Activated B cell treated with CpG ODN at 0.5 μM for 24 hours (primary cell): ENCODE measurements around the gene VGLL3. TPM values are rescaled to one million over a fixed set of nuclear protein-coding genes. Genes with fewer than 3 reads are reported as not detected.

Experiments used
- ATAC-seq: fragments of 200-7000 bp; cut with Tn5 transposase; one replicate; pipeline ENCODE4 v1.10.0; 2021; ENCODE audit warnings: low read depth, mild to moderate bottlenecking, moderate library complexity
- CTCF ChIA-PET: fragments of 350-600 bp; sonication (Branson Sonifier 250); formaldehyde crosslinking; loops from one replicate; lab custom pipeline; 2021; ENCODE audit warnings: antibody characterized with exemption; lab: Charles Lee
- POLR2A ChIA-PET: fragments of 350-600 bp; sonication (Branson Sonifier 250); formaldehyde crosslinking; loops from one replicate; lab custom pipeline; 2021; ENCODE audit warnings: antibody characterized with exemption; lab: Charles Lee
- DNase-seq: peaks from one replicate; pipeline ENCODE4 v3.0.0; 2022
- H3K27ac Mint-ChIP-seq: one replicate; pipeline ENCODE4 v1.8.0; 2020; ENCODE audit warnings: mixed read lengths
- H3K27me3 Mint-ChIP-seq: one replicate; pipeline ENCODE4 v1.8.0; 2021; ENCODE audit warnings: mixed read lengths
- H3K36me3 Mint-ChIP-seq: one replicate; pipeline ENCODE4 v1.8.0; 2021; ENCODE audit warnings: low read depth, mixed read lengths
- H3K4me1 Mint-ChIP-seq: one replicate; pipeline ENCODE4 v1.8.0; 2021; ENCODE audit warnings: mixed read lengths
- H3K4me3 Mint-ChIP-seq: one replicate; pipeline ENCODE4 v1.8.0; 2020; ENCODE audit warnings: mild to moderate bottlenecking, mixed read lengths
- H3K9me3 Mint-ChIP-seq: one replicate; pipeline ENCODE4 v1.8.0; 2020; ENCODE audit warnings: mixed read lengths
- CTCF ChIP-seq: fragments of 200-600 bp; IDR thresholded peaks from one replicate; pipeline ENCODE4 v1.8.0; 2022; ENCODE audit warnings: antibody characterized with exemption, mild to moderate bottlenecking
- intact Hi-C: fragments of 100-400 bp; cut with micrococcal nuclease; formaldehyde crosslinking; loops from one replicate; pipeline ENCODE4 v1.15.1; 2024
- total RNA-seq: library from RNA; stranded (reverse); gene quantifications from 2 replicates; pipeline ENCODE4 v1.2.3, GENCODE V29; 2022

Gene VGLL3
- total RNA-seq, 1 donor from 2014 or later: not detected

- DNase-seq: no peak
- TF ChIP-seq CTCF: no peak
- ChIA-PET CTCF (no interaction called here), POLR2A (no interaction called here)
- H3K4me3 Mint-ChIP-seq: no peak overlapping the region
- no peaks in the 10 kb centered on the region for H3K27me3 Mint-ChIP-seq
- no peak for ATAC-seq
- no peaks in the 10 kb centered on the region for H3K9me3 Mint-ChIP-seq
- intact Hi-C loops: no loop called here
- H3K36me3 Mint-ChIP-seq: no peaks in the 10 kb centered on the region
- H3K27ac Mint-ChIP-seq: no peak overlapping the region
- H3K4me1 Mint-ChIP-seq: no peaks in the 10 kb centered on the region
These were observed 60.8 kb downstream of the VGLL3 start for GRCh38 chr3:86930181-86930580.

- DNase-seq (no peak), ATAC-seq (no peak)
- no peak for TF ChIP-seq CTCF
- POLR2A ChIA-PET: no interaction called here
- Mint-ChIP-seq H3K27ac (no peak overlapping the region), H3K9me3 (no peaks in the 10 kb centered on the region), H3K4me1 (no peaks in the 10 kb centered on the region), H3K4me3 (no peak overlapping the region), H3K36me3 (no peaks in the 10 kb centered on the region), H3K27me3 (no peaks in the 10 kb centered on the region)
- intact Hi-C loops: no loop called here
- CTCF ChIA-PET: no interaction called here
These were observed 61.9 kb downstream of the VGLL3 start for GRCh38 chr3:86929046-86929445.

- ChIA-PET POLR2A (no interaction called here), CTCF (no interaction called here)
- Mint-ChIP-seq H3K36me3 (no peaks in the 10 kb centered on the region), H3K27me3 (no peaks in the 10 kb centered on the region), H3K4me1 (no peaks in the 10 kb centered on the region), H3K4me3 (no peak overlapping the region), H3K9me3 (no peaks in the 10 kb centered on the region), H3K27ac (no peak overlapping the region)
- no peak for ATAC-seq
- DNase-seq: no peak
- TF ChIP-seq CTCF: no peak
- intact Hi-C loops: no loop called here
These were observed 67.9 kb downstream of the VGLL3 start for GRCh38 chr3:86923071-86923491.

DNA sequence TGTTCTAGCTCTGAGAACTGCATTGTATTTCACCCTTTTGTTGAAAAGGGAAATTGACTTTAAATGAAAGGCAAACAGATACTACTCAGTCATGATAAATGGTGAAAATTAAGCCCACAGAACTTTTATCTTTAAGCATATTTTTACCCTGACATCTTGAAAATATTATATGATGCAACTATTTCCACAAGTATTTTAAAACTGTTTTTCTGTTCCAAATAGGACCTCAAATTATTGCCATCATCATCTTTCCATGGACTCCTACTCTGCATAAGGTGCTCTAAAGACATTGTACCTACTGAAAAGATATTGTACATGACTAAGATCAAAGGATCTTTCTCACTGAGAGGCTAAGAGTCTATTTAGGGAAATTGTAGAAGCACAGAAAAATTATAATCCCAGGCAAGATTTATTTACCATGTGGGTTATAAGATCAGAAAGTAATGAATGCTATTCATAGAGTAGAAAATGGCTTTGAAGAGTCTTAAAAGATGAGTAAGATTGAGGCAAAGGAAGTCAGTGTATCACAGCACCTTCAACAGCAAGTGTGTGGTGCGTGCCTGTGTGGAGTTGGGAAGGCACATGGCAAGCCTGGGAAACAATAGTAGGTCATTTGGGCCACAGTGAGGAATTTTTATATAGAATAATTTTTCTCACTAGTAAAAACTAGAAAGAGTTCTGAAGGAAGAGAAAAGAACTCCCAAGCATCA is 68.8 kb downstream of the VGLL3 start:
- Mint-ChIP-seq H3K27ac (no peak overlapping the region), H3K9me3 (no peaks in the 10 kb centered on the region), H3K4me3 (no peak overlapping the region), H3K27me3 (no peaks in the 10 kb centered on the region), H3K36me3 (no peaks in the 10 kb centered on the region), H3K4me1 (no peaks in the 10 kb centered on the region)
- TF ChIP-seq CTCF: no peak
- no peak for ATAC-seq
- ChIA-PET CTCF (no interaction called here), POLR2A (no interaction called here)
- intact Hi-C loops: no loop called here
- no peak for DNase-seq

DNA sequence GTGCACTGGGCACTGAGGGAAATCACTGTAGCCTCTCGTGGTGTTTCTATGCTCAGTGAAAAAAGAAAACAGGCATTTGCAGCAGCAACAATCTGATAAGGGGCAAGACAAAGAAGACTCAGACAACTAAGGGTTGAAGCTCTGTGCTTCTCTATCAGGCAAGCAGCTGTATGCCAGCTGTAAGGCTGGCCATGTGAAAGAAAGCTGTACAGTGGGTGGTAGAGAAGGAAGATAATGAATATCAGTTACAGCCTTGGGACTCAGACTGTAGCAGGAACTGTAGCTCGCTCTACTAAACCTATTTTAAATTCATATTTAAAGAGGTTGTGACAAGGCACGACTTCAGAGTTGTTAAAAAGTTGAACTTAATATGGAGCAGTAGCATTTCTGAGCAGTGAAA is 76.3 kb downstream of the VGLL3 start:
- no peak for ATAC-seq
- TF ChIP-seq CTCF: no peak
- ChIA-PET POLR2A (no interaction called here), CTCF (no interaction called here)
- Mint-ChIP-seq H3K27me3 (no peaks in the 10 kb centered on the region), H3K4me1 (no peaks in the 10 kb centered on the region), H3K27ac (no peak overlapping the region), H3K9me3 (no peaks in the 10 kb centered on the region), H3K36me3 (no peaks in the 10 kb centered on the region), H3K4me3 (no peak overlapping the region)
- no peak for DNase-seq
- intact Hi-C loops: no loop called here
